Skeletal muscle tissue (tissue), 4 donors: ENCODE results near the gene SPRR2E. TPM values are rescaled to one million over a fixed set of nuclear protein-coding genes. Genes with fewer than 3 reads are reported as not detected.
"Not testable (repeated sequence)": the region's sequence is repeated elsewhere in the genome, so short reads cannot be mapped to it uniquely, and the experiment has no call there.

Experiments
- H3K27ac ChIP-seq: one replicate; pipeline ENCODE4 v1.7.0; 2013; ENCODE audit warnings: mild to moderate bottlenecking, low read depth, low read length, inconsistent platforms
- H3K27me3 ChIP-seq, 3 donors: one replicate each; pipeline ENCODE4 v1.7.0; 2013; ENCODE audit warnings: low read length in 3 of 3; ENCODE audit not compliant: control insufficient read depth in 3 of 3, insufficient read depth in 3 of 3
- H3K36me3 ChIP-seq, 3 donors: one replicate each; pipeline ENCODE4 v1.7.0; 2013; ENCODE audit warnings: low read length in 3 of 3; ENCODE audit not compliant: control insufficient read depth in 3 of 3, insufficient read depth in 3 of 3
- H3K4me1 ChIP-seq, 3 donors: one replicate each; pipeline ENCODE4 v1.7.0; 2013; ENCODE audit warnings: low read length in 3 of 3, mild to moderate bottlenecking in 3 of 3; ENCODE audit not compliant: control insufficient read depth in 3 of 3, insufficient read depth in 3 of 3
- H3K4me3 ChIP-seq, 3 donors: one replicate each; pipeline ENCODE4 v1.7.0; 2013; ENCODE audit warnings: low read length in 3 of 3
- H3K9ac ChIP-seq, 3 donors: one replicate each; pipeline ENCODE4 v1.7.0; 2013; ENCODE audit warnings: low read length in 3 of 3, mild to moderate bottlenecking in 3 of 3, moderate library complexity in 2 of 3, low read depth in 1 of 3
- H3K9me3 ChIP-seq, 3 donors: one replicate each; pipeline ENCODE4 v1.7.0; 2013; ENCODE audit warnings: low read length in 3 of 3; ENCODE audit not compliant: control insufficient read depth in 3 of 3
- total RNA-seq: library from RNA; depleted of rRNA; stranded (reverse); fragments of >200 nt; gene quantifications from one replicate; pipeline ENCODE4 v1.2.3, GENCODE V29; 2014
- donor health status: Osteomylitis.

SPRR2E gene
- total RNA-seq: not detected

DNA sequence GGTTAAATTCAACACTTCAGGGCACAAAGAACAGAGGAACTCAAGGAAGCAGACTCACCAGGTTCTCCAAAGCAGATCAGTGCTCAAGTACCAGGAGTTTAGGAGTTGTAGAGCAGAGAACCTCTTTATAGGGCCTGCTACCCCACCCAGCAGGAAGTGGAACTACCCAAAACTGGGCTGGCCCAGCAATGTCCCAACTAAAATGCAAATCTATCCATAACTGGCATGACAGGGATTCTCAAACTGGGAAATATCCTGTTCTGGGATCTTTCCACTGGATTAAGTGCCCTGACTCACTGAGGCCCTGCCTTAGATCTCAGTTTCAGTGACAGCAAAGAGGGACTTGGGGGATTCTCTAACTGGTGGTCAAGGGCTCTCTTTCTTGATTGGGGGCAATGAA, at the start of gene SPRR2E:
SPRR2E (minus strand) TSS at position 101 of the 400 bp plus-strand sequence. CDS start 775 bp downstream, outside the sequence.
- no peak within 1 kb of the TSS for H3K4me3 ChIP-seq
- no peak within 1 kb of the TSS for H3K27ac ChIP-seq
- no peaks in the 10 kb centered on the region for H3K9me3 ChIP-seq
- no peaks in the 10 kb centered on the region for H3K36me3 ChIP-seq
- H3K27me3 ChIP-seq: no peaks in the 10 kb centered on the region
- no peaks in the 10 kb centered on the region for H3K4me1 ChIP-seq
- no peak within 1 kb of the TSS for H3K9ac ChIP-seq

DNA sequence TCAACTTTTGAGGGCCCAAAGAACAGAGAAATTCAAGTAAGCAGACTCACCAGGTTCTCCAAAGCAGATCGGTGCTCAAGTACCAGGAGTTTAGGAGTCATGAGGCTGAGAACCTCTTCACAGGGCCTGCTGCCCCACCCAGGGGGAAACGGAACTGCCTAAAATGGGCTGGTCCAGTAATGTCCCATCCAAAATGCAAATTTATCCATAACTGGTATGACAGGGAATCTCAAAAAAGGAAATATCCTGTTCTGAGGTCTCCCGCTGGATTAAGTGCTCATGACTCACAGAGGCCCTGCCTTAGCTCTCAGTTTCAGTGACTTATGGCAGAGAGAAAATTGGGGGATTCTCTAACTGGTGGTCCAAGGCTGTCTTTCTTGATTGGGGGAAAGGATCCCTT, 47.1 kb upstream of the SPRR2E start:
- no peak overlapping the region for H3K27ac ChIP-seq
- no peaks in the 10 kb centered on the region for H3K27me3 ChIP-seq
- H3K9me3 ChIP-seq: no peaks in the 10 kb centered on the region
- H3K36me3 ChIP-seq: no peaks in the 10 kb centered on the region
- H3K4me1 ChIP-seq: no peaks in the 10 kb centered on the region
- H3K4me3 ChIP-seq: no peak overlapping the region
- H3K9ac ChIP-seq: no peak overlapping the region

DNA sequence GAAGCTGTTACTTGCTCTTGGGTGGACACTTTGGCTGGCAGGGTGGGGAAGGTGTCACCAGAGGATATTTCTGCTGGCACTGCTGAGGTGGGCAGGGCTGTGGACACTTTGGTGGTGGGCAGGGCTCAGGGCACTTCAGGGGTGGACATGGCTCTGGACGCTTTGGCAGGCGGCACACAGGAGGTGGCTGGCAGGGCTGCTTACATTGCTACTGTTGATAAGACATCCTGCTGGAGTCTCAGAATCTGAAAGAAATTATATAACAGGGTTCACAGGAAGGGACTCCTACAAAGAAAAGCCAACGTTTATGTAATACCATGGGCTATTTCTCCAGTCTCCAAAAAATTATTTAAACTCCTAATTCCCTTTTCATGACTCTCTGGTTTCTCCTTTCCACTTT, 46.2 kb upstream of the SPRR2E start:
- Histone ChIP-seq H3K27ac (no peak overlapping the region), H3K36me3 (no peaks in the 10 kb centered on the region), H3K4me1 (no peaks in the 10 kb centered on the region), H3K9me3 (no peaks in the 10 kb centered on the region), H3K9ac (no peak overlapping the region), H3K4me3 (no peak overlapping the region), H3K27me3 (no peaks in the 10 kb centered on the region)

GRCh38 chr1:153133743-153134142, 39.4 kb upstream of the SPRR2E start:
- Histone ChIP-seq H3K27ac (no peak overlapping the region), H3K9me3 (peaks cover 0 to 3% (median 0%) of the 10 kb centered on the region in 3 donors)

GRCh38 chr1:153133267-153133666, 38.9 kb upstream of the SPRR2E start:
- no peak overlapping the region for H3K27ac ChIP-seq
- H3K4me3 ChIP-seq: no peak overlapping the region
- H3K27me3 ChIP-seq: no peaks in the 10 kb centered on the region
- no peaks in the 10 kb centered on the region for H3K4me1 ChIP-seq
- H3K9me3 ChIP-seq: peaks cover 0 to 3% (median 0%) of the 10 kb centered on the region in 3 donors
- no peak overlapping the region for H3K9ac ChIP-seq
- no peaks in the 10 kb centered on the region for H3K36me3 ChIP-seq

More at GRCh38 chr1:153133743-153134142, 39.4 kb upstream of the SPRR2E start:
- H3K9ac ChIP-seq: no peak overlapping the region
- H3K27me3 ChIP-seq: no peaks in the 10 kb centered on the region
- H3K36me3 ChIP-seq: no peaks in the 10 kb centered on the region
- no peaks in the 10 kb centered on the region for H3K4me1 ChIP-seq
- H3K4me3 ChIP-seq: no peak overlapping the region

DNA sequence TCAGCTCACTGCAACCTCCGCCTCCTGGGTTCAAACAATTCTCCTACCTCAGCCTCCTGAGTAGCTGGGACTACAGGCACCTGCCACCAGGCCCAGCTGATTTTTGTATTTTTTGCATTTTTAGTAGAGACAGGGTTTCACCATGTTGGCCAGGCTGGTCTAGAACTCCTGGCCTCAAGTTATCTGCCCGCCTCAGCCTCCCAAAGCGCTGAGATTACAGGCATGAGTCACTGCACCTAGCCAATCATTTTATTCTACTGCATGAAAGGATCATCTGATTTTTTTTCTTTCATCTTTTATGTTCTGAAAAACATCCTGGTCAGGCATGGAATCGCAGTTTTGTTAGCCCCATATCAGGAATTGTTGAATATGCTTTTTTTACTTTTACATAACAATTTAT, 34.4 kb upstream of the SPRR2E start:
- H3K27me3 ChIP-seq, H3K9me3 ChIP-seq, H3K4me1 ChIP-seq, H3K27ac ChIP-seq, H3K4me3 ChIP-seq, H3K36me3 ChIP-seq, H3K9ac ChIP-seq: not testable (repeated sequence)

DNA sequence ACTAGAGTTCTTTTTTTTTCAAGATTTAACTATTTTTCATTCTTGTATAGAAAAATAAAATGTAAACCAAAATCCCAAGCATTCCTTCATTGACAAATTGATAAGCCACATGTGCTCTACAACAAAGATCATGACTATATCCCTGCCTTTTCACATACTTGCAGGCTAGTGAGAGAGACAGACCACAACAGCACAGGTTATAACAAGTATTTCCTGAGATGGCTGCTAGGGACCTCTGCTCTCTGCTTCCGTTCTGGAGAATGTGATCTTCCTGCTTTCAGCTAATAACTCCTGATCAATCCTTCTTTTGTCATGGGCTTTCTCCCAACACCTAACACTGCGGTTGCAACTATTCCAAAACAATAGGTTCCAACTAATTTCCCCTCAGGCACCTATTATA, 33.0 kb upstream of the SPRR2E start:
- Histone ChIP-seq H3K4me3 (no peak overlapping the region), H3K36me3 (no peaks in the 10 kb centered on the region), H3K27ac (no peak overlapping the region), H3K4me1 (no peaks in the 10 kb centered on the region), H3K9ac (no peak overlapping the region), H3K27me3 (no peaks in the 10 kb centered on the region), H3K9me3 (no peaks in the 10 kb centered on the region)

GRCh38 chr1:153125536-153125935, 31.2 kb upstream of the SPRR2E start:
- Histone ChIP-seq H3K27ac (no peak overlapping the region), H3K4me3 (no peak overlapping the region), H3K9me3 (no peaks in the 10 kb centered on the region), H3K36me3 (no peaks in the 10 kb centered on the region), H3K9ac (no peak overlapping the region), H3K27me3 (no peaks in the 10 kb centered on the region), H3K4me1 (no peaks in the 10 kb centered on the region)

GRCh38 chr1:153123793-153124192, 29.5 kb upstream of the SPRR2E start:
- H3K4me1 ChIP-seq, H3K4me3 ChIP-seq, H3K9me3 ChIP-seq, H3K9ac ChIP-seq, H3K36me3 ChIP-seq, H3K27ac ChIP-seq, H3K27me3 ChIP-seq: not testable (repeated sequence)

DNA sequence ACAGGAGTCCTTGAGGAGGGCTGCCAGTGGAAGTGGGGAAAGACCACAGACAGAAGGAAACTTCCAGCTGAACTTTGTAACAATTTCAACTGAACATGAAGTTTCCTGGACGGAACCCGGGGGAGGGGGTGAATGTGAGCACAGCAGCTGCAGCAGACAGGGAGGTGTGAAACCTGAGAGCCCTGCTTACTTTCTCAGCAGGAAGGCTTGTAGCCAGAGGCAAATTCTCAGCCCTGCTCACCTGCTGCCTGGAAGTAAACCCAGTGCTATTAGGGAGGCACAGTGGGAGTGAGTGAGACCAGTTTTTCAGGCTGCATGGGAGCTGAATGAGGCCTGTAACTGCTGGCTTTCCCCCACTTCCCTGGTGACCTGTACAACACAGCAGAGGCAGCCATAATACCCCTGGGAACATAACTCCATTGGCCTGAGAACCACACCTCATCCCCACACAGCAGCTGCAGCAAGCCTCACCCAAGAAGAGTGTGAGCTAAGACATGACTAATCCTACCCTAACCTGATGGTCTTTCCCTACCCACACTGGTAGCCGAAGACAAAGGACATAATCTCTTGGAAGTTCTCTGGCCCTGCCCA, 28.6 kb upstream of the SPRR2E start:
- no peaks in the 10 kb centered on the region for H3K4me1 ChIP-seq
- no peak overlapping the region for H3K9ac ChIP-seq

More for the DNA sequence above, 28.6 kb upstream of the SPRR2E start:
- Histone ChIP-seq H3K27me3 (no peaks in the 10 kb centered on the region), H3K36me3 (no peaks in the 10 kb centered on the region), H3K9me3 (no peaks in the 10 kb centered on the region), H3K27ac (no peak overlapping the region), H3K4me3 (no peak overlapping the region)
